GM21360 (cell line): ENCODE data around the gene LENEP.

Source experiments
- ATAC-seq: cut with Tn5 transposase; IDR thresholded peaks from one replicate; pipeline ENCODE4 v1.9.1; 2021; ENCODE audit warnings: mild to moderate bottlenecking, moderate library complexity; ENCODE audit not compliant: unreplicated experiment

Gene LENEP

GRCh38 chr1:154960446-154961136, 32.8 kb upstream of the LENEP start:
- ATAC-seq, result no peak

- ATAC-seq, result peak; percentile 62
Measured at GRCh38 chr1:154961207-154962155, 31.9 kb upstream of the LENEP start, which contains the start of gene PYGO2. PYGO2 (minus strand) TSS chr1:154961782; CDS start chr1:154961576, 206 bp downstream.

GRCh38 chr1:154962156-154962749, 31.1 kb upstream of the LENEP start:
- ATAC-seq, result no peak

GRCh38 chr1:154962795-154963330, 30.5 kb upstream of the LENEP start:
- no peak for ATAC-seq

- no peak for ATAC-seq
Measured at GRCh38 chr1:154963643-154964042, 29.7 kb upstream of the LENEP start.

GRCh38 chr1:154964359-154964758, 29.0 kb upstream of the LENEP start:
- ATAC-seq, result no peak

GRCh38 chr1:154966111-154966510, 27.3 kb upstream of the LENEP start:
- no peak for ATAC-seq

- no peak for ATAC-seq
Measured at GRCh38 chr1:154967331-154967950, 25.9 kb upstream of the LENEP start.

- ATAC-seq, result no peak
Measured at GRCh38 chr1:154968731-154969130, 24.7 kb upstream of the LENEP start.

- ATAC-seq, result no peak
Measured at GRCh38 chr1:154969246-154969645, 24.1 kb upstream of the LENEP start.

GRCh38 chr1:154969860-154970452, 23.4 kb upstream of the LENEP start:
- no peak for ATAC-seq

GRCh38 chr1:154970631-154971340, 22.6 kb upstream of the LENEP start, which contains the start of gene SHC1:
SHC1 (minus strand) TSS chr1:154970747; CDS start chr1:154970526, 221 bp downstream.
- ATAC-seq, result no peak

GRCh38 chr1:154971341-154971998, 21.9 kb upstream of the LENEP start:
- ATAC-seq, result no peak

GRCh38 chr1:154972213-154972516, 21.2 kb upstream of the LENEP start:
- ATAC-seq, result no peak

GRCh38 chr1:154972517-154973343, 20.7 kb upstream of the LENEP start:
- ATAC-seq, result no peak

GRCh38 chr1:154973344-154974101, 19.9 kb upstream of the LENEP start:
- peak; percentile 22 for ATAC-seq

GRCh38 chr1:154974102-154974807, 19.1 kb upstream of the LENEP start, which contains the start of gene CKS1B:
CKS1B (plus strand) TSS chr1:154974681; CDS start chr1:154974746, 65 bp downstream.
- ATAC-seq, result peak; percentile 70
